H9 (cell line): ENCODE results near the gene CNIH2. TPM values are rescaled to one million over a fixed set of nuclear protein-coding genes. Genes with fewer than 3 reads are reported as not detected.

Experiments
- DNase-seq: peaks from one replicate; pipeline ENCODE4 v3.0.0-alpha.2; 2017
- H2AFZ ChIP-seq: one replicate; pipeline ENCODE4 v1.6.1; 2013; ENCODE audit warnings: mild to moderate bottlenecking, low read length, control low read depth, moderate library complexity
- H2AK5ac ChIP-seq: 2 replicates; pipeline ENCODE4 v1.6.1; 2013; ENCODE audit warnings: low read length, control low read depth, mixed read lengths; ENCODE audit not compliant: insufficient read length
- H2BK120ac ChIP-seq: one replicate; pipeline ENCODE4 v1.6.1; 2013; ENCODE audit warnings: low read depth, mild to moderate bottlenecking, low read length, control low read depth, inconsistent platforms; ENCODE audit not compliant: poor library complexity, severe bottlenecking
- H2BK12ac ChIP-seq: 2 replicates; pipeline ENCODE4 v1.6.1; 2013; ENCODE audit warnings: low read length, control low read depth, mixed read lengths, low read depth; ENCODE audit not compliant: insufficient read length
- H2BK15ac ChIP-seq: 2 replicates; pipeline ENCODE4 v1.6.1; 2013; ENCODE audit warnings: low read depth, low read length, control low read depth
- H2BK20ac ChIP-seq: one replicate; pipeline ENCODE4 v1.6.1; 2013; ENCODE audit warnings: low read depth, mild to moderate bottlenecking, low read length, control low read depth, inconsistent platforms; ENCODE audit not compliant: poor library complexity, severe bottlenecking
- H2BK5ac ChIP-seq: 2 replicates; pipeline ENCODE4 v1.6.1; 2013; ENCODE audit warnings: low read length, control low read depth, mixed read lengths; ENCODE audit not compliant: insufficient read length
- H3K14ac ChIP-seq: 2 replicates; pipeline ENCODE4 v1.6.1; 2013; ENCODE audit warnings: low read length, control low read depth; ENCODE audit not compliant: insufficient read depth
- H3K18ac ChIP-seq: 2 replicates; pipeline ENCODE4 v1.6.1; 2013; ENCODE audit warnings: low read depth, mild to moderate bottlenecking, mixed read lengths, low read length, control low read depth; ENCODE audit not compliant: insufficient read length
- H3K23ac ChIP-seq: 2 replicates; pipeline ENCODE4 v1.6.1; 2013; ENCODE audit warnings: low read length, control low read depth, mixed read lengths, low read depth; ENCODE audit not compliant: insufficient read length
- H3K23me2 ChIP-seq: 2 replicates; pipeline ENCODE4 v1.6.1; 2013; ENCODE audit warnings: low read depth, mild to moderate bottlenecking, mixed read lengths, low read length, control low read depth; ENCODE audit not compliant: insufficient read length, poor library complexity, severe bottlenecking
- H3K27ac ChIP-seq: 2 replicates; pipeline ENCODE4 v1.5.1; 2013; ENCODE audit warnings: low read length, control low read depth, mixed read lengths, low read depth; ENCODE audit not compliant: insufficient read length
- H3K27me3 ChIP-seq: 2 replicates; pipeline ENCODE4 v1.6.1; 2013; ENCODE audit warnings: low read length, control low read depth, inconsistent platforms; ENCODE audit not compliant: insufficient read depth
- H3K4ac ChIP-seq: 2 replicates; pipeline ENCODE4 v1.6.1; 2013; ENCODE audit warnings: low read depth, mild to moderate bottlenecking, control low read depth, inconsistent platforms, low read length, moderate library complexity
- H3K4me1 ChIP-seq: 2 replicates; pipeline ENCODE4 v1.6.1; 2013; ENCODE audit warnings: low read length, control low read depth, inconsistent platforms; ENCODE audit not compliant: insufficient read depth
- H3K4me2 ChIP-seq: 2 replicates; pipeline ENCODE4 v1.6.1; 2013; ENCODE audit warnings: low read length, control low read depth, mixed read lengths; ENCODE audit not compliant: insufficient read length, insufficient read depth
- H3K56ac ChIP-seq: 2 replicates; pipeline ENCODE4 v1.6.1; 2013; ENCODE audit warnings: low read depth, mild to moderate bottlenecking, mixed read lengths, low read length, control low read depth; ENCODE audit not compliant: insufficient read length
- H3K79me1 ChIP-seq: 2 replicates; pipeline ENCODE4 v1.6.1; 2013; ENCODE audit warnings: low read depth, mild to moderate bottlenecking, moderate library complexity, low read length, control low read depth, inconsistent platforms; ENCODE audit not compliant: insufficient read depth, poor library complexity, severe bottlenecking
- H3K79me2 ChIP-seq: 2 replicates; pipeline ENCODE4 v1.6.1; 2013; ENCODE audit warnings: low read length, control low read depth, inconsistent platforms; ENCODE audit not compliant: insufficient read depth
- H3K9ac ChIP-seq: 2 replicates; pipeline ENCODE4 v1.6.1; 2013; ENCODE audit warnings: low read length, control low read depth, mixed read lengths; ENCODE audit not compliant: insufficient read length; ENCODE audit errors: extremely low read depth
- H3K9me3 ChIP-seq: one replicate; pipeline ENCODE4 v1.6.1; 2013; ENCODE audit warnings: low read depth, low read length, inconsistent platforms; ENCODE audit not compliant: control insufficient read depth
- H3T11ph ChIP-seq: one replicate; pipeline ENCODE4 v1.6.1; 2013; ENCODE audit warnings: mild to moderate bottlenecking, low read length, control low read depth, inconsistent platforms
- H4K20me1 ChIP-seq: one replicate; pipeline ENCODE4 v1.6.1; 2013; ENCODE audit not compliant: control insufficient read depth, insufficient read length, insufficient read depth
- H4K5ac ChIP-seq: 2 replicates; pipeline ENCODE4 v1.6.1; 2013; ENCODE audit warnings: low read depth, mild to moderate bottlenecking, mixed read lengths, low read length, control low read depth; ENCODE audit not compliant: insufficient read length
- H4K8ac ChIP-seq: replicated peaks from 2 replicates; pipeline ENCODE4 v1.6.1; 2013; ENCODE audit warnings: low read length, control low read depth, mixed read lengths, low read depth; ENCODE audit not compliant: insufficient read length
- H4K91ac ChIP-seq: 2 replicates; pipeline ENCODE4 v1.6.1; 2013; ENCODE audit warnings: low read depth, mild to moderate bottlenecking, moderate library complexity, mixed read lengths, low read length, control low read depth; ENCODE audit not compliant: insufficient read length
- H3K27ac Mint-ChIP-seq, 3 experiments: 2 replicates in 2 of 3; 3 replicates in 1 of 3; pipeline ENCODE4 v1.8.0; 2020 to 2021; ENCODE audit warnings: mixed read lengths in 3 of 3, mild to moderate bottlenecking in 1 of 3, moderate library complexity in 1 of 3
- H3K27me3 Mint-ChIP-seq: 2 replicates; pipeline ENCODE4 v1.8.0; 2021; ENCODE audit warnings: low read depth, mild to moderate bottlenecking, moderate library complexity, mixed read lengths
- H3K36me3 Mint-ChIP-seq, 3 experiments: 2 replicates in 2 of 3; 3 replicates in 1 of 3; pipeline ENCODE4 v1.8.0; 2020 to 2021; ENCODE audit warnings: low read depth in 3 of 3, mixed read lengths in 3 of 3; ENCODE audit not compliant: insufficient read depth in 1 of 3
- H3K4me1 Mint-ChIP-seq, 2 experiments: 2 replicates each; pipeline ENCODE4 v1.8.0; 2020; ENCODE audit warnings: mixed read lengths in 2 of 2
- H3K4me3 Mint-ChIP-seq, 2 experiments: 2 replicates in 1 of 2; 3 replicates in 1 of 2; pipeline ENCODE4 v1.8.0; 2020 to 2021; ENCODE audit warnings: mild to moderate bottlenecking in 2 of 2, mixed read lengths in 2 of 2, moderate library complexity in 1 of 2
- H3K9me3 Mint-ChIP-seq, 2 experiments: 2 replicates in 1 of 2; 3 replicates in 1 of 2; pipeline ENCODE4 v1.8.0; 2020; ENCODE audit warnings: mild to moderate bottlenecking in 2 of 2, mixed read lengths in 2 of 2, moderate library complexity in 1 of 2
- CTCF ChIP-seq: fragments of 200-600 bp; sonication (generic); conservative IDR thresholded peaks from 3 replicates; pipeline ENCODE4 v1.8.0; 2021; ENCODE audit warnings: antibody characterized with exemption, mild to moderate bottlenecking
- WGBS: extraction: QIAGEN DNeasy Blood & Tissue Kit; methylation state at CpG from one replicate; pipeline ENCODE4 v1.1.7; 2013; ENCODE audit warnings: missing lambda C conversion rate, low lambda C conversion rate, mixed read lengths; ENCODE audit not compliant: insufficient read length; ENCODE audit errors: extremely low coverage; 5-methylcytosine and 5-hydroxymethylcytosine counted together
- total RNA-seq: library from RNA; stranded (reverse); gene quantifications from 2 replicates; pipeline ENCODE4 v1.2.1, GENCODE V29; 2021

The CNIH2 gene
- total RNA-seq, 1 experiment from 2014 or later, result 12.0 TPM

DNA sequence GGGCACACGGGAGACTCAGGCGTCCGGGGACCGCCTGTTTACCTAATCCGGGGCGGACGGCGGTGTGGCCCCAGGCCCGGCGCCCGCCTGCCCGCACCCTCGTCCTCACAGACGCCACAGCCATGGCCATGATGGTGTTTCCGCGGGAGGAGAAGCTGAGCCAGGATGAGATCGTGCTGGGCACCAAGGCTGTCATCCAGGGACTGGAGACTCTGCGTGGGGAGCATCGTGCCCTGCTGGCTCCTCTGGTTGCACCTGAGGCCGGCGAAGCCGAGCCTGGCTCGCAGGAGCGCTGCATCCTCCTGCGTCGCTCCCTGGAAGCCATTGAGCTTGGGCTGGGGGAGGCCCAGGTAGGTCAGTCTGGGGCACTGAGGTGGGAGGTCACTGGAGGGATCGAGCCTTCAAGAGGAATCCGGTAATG is 19.5 kb upstream of the CNIH2 start:
- no peaks in the 10 kb centered on the region for H3K27me3 ChIP-seq
- H3K4me1 ChIP-seq, result no peaks in the 10 kb centered on the region
- no peak for DNase-seq
- H2AK5ac ChIP-seq, result no peak overlapping the region
- no peaks in the 10 kb centered on the region for H3K79me1 ChIP-seq
- H3K4ac ChIP-seq, result no peak overlapping the region
- Mint-ChIP-seq H3K4me1 (peaks cover 18 to 19% of the 10 kb centered on the region in 2 experiments), H3K27ac (peak overlapping the region in 1 of 3 experiments; percentile 68; a peak in 1 of 7 replicates), H3K4me3 (peak overlapping the region; percentile 84 to 94), H3K9me3 (peaks cover 0 to 2% of the 10 kb centered on the region in 2 experiments; a peak in 1 of 5 replicates), H3K36me3 (peaks cover 13 to 46% (median 46%) of the 10 kb centered on the region in 3 experiments), H3K27me3 (peaks cover 3% of the 10 kb centered on the region; the same call in 1 of the 2 replicates)
- H3T11ph ChIP-seq, result no peak overlapping the region
- no peak overlapping the region for H3K27ac ChIP-seq
- no peak overlapping the region for H3K18ac ChIP-seq
- H2BK5ac ChIP-seq, result no peak overlapping the region
- no peak overlapping the region for H2BK12ac ChIP-seq
- no peaks in the 10 kb centered on the region for H3K9me3 ChIP-seq
- H4K91ac ChIP-seq, result no peak overlapping the region
- no peak overlapping the region for H3K23ac ChIP-seq
- peaks cover 8% of the 10 kb centered on the region for H3K23me2 ChIP-seq
- no peak; the same call in 2 of the 3 replicates for TF ChIP-seq CTCF
- peak overlapping the region; percentile 90 for H3K4me2 ChIP-seq
- no CpG with 5 or more reads among the region's 28 CpGs for WGBS
- no peak overlapping the region for H4K5ac ChIP-seq
- H3K14ac ChIP-seq, result peak overlapping the region; percentile 16; the same call in 1 of the 2 replicates
- H3K79me2 ChIP-seq, result no peaks in the 10 kb centered on the region
- no peak overlapping the region for H4K8ac ChIP-seq
- no peak overlapping the region for H2BK20ac ChIP-seq
- H3K56ac ChIP-seq, result no peak overlapping the region
- H2AFZ ChIP-seq, result no peak overlapping the region
- no peak overlapping the region for H2BK120ac ChIP-seq
- no peak overlapping the region for H2BK15ac ChIP-seq
- H4K20me1 ChIP-seq, result no peaks in the 10 kb centered on the region
- peak overlapping the region; percentile 55 for H3K9ac ChIP-seq
